GM18508 (cell line): ENCODE data around the gene PHEX.
A peak's percentile ranks its signal among the peaks of the same experiment; 100 is the strongest.

ENCODE experiments used
- ATAC-seq: cut with Tn5 transposase; IDR thresholded peaks from one replicate; pipeline ENCODE4 v1.9.1; 2021; ENCODE audit warnings: moderate number of reproducible peaks; ENCODE audit not compliant: insufficient read depth, unreplicated experiment

The PHEX gene

DNA sequence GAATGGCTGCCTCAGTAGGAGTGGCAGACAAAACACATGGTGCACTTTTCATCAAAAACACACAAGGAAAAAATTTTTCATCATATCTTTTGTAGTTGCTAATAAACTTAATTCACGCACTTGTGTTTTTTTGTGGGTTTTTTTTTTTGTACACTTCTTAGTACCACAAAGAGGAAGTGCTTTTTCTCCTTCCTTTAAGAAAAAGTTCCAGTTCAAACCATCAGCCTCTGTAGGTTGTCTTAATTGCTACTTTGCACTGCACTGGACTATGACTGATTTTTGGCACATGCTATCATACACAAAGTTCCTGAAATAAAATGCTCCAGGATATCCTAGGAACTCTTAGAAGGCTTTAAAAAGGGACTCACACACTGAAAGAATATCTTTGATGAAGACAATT is at the start of gene PHEX:
TSS of gene PHEX (plus strand) at position 242 of the 400 bp plus-strand sequence. CDS start 681 bp downstream, outside the sequence.
- no peak for ATAC-seq

DNA sequence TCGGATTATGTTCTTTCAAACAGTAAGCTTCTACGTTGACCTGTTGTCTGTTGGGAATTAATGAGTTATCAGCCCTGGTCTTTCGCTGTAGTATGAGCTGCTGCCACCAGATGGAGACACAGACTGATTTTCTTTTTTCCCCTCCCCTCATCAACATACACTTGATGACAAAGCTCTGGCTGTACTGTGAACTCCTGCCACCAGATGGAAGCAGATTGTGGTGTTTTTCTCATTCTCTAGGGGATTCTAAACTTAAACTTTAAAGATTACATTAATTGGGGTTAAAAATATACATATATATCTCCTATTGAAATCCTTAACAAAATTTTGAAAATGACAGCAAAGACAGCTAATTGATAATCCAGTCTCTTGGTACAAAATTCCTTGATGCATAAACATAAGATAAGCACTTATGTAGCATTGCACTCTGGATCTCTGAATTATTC is 46.8 kb upstream of the PHEX start:
- ATAC-seq, result peak; percentile 87

DNA sequence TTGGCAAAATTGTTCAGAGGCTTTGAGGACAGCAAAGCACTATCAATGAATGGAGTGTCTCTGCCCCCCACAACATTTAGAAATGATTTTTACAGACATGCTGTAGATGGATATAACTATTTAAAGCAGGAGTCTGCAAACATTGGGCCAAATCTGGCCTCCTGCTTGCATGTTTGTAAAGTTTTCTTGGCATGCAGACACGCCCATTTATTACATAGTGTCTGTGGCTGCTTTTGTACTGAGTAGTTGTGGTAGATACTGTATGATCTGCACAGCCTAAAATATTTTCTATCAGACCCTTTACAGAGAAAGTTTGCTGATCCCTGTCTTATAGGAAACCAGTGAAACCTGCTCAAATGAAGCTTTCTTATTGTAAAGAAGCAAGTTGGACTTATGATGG is 45.5 kb upstream of the PHEX start:
- ATAC-seq, result no peak

DNA sequence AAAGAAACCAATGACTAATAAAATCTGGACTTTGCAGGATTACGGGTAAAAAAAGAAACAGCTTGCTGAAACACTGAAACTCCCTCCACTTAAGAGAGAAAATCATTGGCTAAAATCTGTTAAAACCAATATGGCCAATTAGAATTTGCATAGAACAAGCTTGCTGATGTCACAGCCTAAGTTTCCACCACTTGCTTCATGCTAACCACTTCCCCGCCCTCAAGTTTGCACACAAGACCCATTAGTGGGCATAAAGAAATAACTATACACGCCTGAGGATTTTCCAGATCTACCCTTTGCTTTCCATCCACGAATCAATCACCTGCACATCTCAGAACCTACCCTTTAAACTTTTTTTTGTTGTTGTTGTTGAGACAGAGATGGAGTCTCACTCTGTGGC is 42.7 kb upstream of the PHEX start:
- peak; percentile 27 for ATAC-seq

DNA sequence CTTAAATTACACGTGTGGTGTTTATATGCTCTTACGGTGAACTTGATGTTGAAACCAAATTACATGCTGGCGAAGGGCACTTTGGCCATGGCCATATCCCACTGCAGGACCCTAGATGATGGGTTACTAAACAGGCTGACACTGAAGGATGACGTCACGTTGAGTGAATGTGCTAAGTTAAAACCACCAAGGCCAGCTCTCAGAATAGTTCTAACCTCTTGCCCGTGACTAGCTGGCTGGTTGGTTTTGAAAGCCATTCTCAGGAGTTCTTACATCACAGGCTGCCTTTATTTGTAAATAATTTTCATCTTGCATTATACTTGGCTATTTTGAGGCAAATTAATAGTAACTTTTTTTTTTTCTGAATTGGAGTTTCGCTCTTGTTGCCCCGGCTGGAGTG is 41.3 kb upstream of the PHEX start:
- no peak for ATAC-seq

DNA sequence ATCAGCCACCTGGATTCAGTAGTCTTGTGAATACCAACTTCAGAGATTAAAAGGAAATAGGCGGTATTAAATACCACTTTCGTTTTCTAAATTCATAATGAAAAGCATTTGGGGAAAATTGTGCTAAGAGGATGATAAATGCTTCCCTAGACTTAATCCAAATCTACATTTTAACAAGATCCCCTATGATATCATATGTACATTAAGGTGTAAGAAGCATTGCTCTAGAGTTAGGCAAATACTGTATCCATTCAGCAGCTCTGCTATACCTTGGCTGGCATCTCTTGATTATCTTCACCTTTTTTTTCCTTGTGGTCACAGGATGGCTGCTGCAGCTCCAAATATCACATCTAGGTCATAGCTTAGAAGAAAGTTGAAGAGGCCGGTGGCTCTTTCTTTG is 40.6 kb upstream of the PHEX start:
- ATAC-seq, result no peak

DNA sequence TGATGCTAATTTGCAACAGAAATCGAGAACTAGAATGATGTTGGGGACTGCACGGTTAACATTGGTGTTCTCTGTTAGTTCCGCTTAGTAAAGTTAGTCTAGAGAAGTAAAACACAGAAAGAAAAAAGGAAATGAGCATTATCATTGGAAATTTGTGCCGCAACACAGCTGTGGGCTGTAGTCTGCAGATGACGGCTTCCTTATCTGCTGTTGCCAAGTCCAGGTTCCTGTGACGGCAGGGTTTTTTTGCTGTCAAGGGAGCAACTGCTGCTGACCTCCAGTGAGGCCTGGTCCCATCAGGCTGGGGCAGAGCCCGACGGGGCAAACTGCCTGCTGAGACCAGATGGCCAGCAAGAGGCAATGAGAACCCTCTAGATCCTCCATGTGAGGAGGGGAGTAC is 38.9 kb upstream of the PHEX start:
- peak; percentile 82 for ATAC-seq

DNA sequence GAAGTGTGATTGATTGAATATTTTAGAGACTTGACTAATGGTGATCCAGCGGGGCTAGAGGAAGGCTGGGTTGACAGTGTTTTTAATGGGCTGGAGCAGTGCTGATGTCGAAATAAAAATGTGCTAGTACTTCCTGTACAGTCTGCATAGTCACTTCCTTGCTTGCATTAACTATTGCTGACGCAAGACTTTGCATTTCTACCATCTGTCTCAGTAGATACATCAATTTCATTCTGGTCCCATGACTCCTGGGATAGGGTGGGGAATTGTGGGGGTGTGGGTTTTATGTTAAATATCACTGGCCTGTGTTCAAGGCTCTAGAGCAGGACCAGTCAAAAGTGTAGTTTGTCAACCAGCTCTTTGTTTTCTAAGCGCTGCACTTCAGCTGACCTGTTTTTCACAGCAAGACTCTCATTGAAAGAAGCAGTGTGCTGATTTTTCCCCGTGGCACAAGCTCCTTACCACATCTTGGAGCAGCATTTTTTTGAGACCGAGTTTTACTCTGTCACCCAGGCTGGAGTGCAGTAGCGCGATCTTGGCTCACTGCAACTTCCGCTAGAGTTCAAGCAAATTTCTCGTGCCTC is 35.2 kb upstream of the PHEX start:
- ATAC-seq, result no peak

DNA sequence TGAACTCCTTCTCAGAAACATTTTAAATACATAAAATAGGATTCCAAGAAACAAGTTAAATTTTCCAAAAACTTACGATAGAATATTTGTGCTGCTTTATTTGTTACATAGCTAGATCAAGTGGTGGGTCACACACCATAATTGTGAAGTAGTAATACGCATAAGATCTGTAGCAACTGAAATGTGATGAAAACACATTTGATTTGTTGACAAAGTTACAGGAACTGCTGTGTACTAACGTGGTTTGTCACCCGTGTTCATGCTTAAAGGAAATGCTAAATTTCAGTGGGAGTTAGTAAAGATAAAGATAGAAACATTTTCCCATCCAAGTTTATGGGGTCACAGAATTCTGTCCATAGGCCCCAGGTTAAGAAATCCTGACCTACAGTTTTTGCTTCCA is 34.1 kb upstream of the PHEX start:
- no peak for ATAC-seq

DNA sequence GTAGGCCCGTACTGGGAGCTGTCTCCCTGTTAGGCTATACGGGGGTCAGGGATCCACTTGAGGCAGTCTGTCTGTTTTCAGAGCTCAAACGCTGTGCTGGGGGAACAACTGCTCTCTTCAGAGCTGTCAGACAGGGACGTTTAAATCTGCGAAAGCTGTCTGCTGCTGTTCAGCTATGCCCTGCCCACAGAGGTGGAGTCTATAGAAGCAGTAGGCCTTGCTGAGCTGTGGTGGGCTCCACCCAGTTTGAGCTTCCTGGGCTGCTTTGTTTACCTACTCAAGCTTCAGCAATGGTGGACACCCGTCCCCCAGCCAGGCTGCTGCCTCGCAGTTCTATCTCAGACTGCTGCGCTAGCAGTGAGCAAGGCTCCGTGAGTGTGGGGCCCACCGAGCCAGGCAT is 27.3 kb upstream of the PHEX start:
- ATAC-seq, result no peak

DNA sequence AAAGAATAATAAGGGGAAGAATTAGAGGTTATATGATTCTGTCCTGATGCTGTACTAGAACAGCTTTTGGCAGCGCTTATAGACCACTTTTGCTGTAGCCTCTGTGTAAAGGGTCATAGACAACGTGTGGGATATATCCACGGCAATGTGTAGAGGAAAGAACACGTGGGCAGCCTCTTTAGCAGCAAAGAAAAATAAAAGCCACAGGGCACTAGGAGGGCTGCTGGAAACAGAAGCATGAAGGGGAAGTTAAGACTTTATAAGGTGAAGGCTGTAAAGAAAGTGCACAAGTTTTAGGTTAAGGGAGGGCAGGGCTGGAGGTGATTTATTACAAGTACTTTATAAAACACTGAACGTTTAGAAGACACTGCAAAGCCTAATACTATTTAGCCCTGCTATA is 20.1 kb upstream of the PHEX start:
- no peak for ATAC-seq

DNA sequence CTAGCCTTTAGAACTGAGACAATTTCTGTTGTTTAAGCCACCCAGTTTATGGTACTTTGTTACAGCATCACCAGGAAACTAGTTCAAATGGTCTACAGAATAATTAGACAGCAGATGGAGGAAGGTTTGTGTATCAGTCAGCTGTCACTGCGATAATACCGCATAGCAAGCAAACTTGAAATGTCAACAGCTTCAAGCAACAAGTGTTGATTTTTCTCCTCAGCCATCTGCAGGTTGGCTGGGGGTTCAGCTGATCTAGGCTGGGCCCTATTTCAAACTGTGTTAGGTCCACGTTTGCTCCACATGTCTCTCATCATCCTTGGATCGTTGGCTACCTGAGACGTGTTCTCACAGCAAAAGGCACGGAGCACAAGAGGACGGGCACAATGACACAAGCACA is 19.2 kb upstream of the PHEX start:
- no peak for ATAC-seq

DNA sequence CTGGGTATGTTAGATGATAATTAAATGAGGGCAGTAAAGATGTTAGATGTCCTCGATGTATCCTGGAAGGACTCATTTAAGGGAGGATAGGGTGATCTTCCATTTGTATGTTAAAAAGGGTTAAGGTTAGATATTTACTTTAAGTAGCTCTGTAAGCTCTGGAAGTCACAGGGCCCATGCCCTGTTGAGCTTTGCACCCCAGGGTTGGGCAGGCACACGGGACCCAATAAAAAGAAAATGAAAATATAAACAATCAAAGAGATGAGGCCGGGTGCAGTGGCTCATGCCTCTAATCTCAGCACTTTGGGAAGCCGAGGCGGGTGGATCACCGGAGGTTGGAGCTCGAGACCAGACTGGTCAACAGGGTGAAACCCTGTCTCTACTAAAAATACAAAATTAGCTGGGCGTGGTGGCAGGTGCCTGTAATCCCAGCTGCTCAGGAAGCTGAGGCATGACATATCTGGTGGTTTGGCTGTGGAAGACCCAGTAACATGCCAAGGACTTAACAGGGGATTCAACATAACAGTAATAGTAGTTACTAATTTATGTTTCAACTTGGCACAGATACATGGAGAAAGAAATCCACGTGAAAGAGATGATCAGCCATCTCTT is 16.9 kb upstream of the PHEX start:
- no peak for ATAC-seq

DNA sequence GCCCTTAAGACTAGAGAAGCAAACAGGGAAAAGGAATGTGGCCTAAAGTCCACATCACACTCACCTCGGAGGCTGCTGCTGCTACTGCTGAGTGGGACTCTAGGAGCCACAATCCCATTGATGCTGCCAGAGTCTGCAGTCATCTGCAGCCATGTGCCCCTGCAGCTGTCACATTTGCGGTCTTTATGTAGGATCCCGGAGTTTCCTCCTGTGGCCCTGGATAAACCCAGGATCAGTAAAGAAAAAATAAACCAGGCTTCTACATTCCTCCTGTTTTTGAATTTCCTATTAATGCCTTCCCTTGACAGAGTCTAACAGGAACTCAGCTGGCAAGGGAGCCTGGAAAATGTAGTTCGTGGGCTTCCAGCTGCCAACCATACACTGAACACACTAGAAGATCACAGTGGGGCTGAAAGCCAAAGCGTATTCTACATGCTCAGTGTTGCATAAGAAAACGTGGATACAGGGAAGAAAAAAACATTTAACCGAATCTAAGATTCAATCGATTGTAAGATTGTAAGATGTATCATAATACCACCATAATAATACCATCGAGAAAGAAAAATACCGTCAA is 10.3 kb upstream of the PHEX start:
- no peak for ATAC-seq

DNA sequence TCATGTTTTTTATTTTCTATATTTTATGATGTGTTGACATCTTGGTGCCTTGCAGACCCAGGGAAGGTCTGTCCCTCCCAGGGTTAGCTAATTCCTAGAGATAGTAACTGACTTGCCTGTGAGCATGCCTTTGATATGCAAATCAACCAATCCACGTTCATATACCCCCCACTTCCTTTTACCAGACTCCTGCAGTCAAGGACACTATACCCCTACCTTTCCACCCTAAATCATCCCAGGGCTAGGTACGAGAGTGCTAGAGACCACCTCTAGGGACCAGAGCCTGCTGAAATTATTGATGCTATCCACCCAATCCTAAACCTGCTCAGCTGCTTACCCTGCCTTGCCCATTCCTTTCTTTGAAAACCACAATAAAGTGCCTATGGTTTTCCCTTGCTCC is 7.5 kb upstream of the PHEX start:
- no peak for ATAC-seq

DNA sequence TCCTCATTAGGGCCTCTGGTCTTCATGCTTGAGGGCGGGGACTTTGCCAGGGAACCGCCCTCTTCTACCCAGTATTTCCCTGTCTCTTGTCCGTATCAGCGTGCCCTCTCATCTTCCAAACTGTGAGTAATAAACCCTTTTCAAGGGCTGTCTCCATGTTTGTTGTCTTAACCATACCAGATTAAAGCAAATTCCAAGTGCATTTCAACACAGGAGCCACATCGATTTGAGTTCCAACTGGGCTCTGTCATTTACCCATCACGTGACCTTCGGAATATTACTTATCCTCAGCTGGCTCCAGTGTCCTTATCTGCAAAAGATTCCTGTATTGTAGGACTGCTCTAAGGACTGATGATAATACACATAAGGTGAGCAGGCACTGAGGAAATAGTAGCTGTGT is 6.4 kb upstream of the PHEX start:
- ATAC-seq, result no peak

DNA sequence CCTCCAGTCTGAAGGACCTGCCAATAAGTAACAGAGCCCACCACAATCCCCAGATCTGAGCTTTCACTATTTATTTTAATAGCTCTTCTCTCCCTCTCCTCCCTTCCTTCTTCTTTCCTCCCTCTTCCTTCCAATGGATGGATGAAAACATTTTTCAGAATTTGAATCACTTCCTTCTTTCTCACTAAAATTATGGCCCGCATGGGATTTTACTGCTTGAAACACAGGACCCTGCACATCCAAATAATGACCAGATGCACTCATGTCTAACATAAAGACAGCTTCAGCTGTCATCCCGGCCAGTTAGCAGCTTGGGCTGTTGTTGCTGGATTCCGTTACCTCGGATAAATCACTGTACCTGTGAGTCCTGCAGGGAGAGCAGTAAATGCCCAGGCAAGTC is 5.4 kb upstream of the PHEX start:
- no peak for ATAC-seq

DNA sequence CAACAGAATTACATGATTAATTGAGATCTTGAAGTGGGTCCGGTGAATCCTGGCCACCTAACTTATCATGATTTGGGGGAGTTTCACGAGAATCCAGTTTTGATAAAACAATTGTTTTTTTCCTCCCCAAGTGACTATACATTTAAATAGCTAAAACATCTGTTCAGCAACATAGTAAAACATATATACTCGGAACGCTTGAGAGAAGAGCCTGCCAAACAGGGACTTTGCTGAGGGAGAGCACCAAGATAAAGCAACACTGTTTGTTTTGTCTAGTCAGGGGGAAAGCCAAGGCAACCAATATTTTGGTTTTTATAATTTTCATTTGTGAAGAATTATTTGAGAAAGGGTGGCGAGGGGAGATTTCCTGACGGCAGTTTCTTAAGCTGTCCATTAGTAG is 381 bp downstream of the PHEX start:
- no peak for ATAC-seq

DNA sequence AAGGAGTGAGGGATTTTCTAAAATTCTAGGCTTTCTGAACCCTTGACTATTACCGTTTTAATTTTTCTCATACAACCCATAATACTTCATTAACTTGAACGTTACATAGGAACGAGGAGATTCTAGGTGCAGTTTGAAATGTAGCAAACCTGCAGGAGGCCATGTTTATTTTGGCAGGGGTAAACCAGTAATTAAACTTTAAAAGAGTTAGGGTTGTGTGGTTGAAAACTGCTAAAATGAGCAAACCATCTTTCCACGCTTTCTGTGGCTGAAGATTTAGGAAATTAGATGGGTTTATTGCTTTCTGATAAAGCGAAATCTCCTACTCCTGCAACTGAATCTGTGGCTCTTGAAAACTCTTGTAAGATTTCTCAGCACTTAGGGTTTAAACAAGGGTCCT is 1.7 kb downstream of the PHEX start:
- no peak for ATAC-seq

DNA sequence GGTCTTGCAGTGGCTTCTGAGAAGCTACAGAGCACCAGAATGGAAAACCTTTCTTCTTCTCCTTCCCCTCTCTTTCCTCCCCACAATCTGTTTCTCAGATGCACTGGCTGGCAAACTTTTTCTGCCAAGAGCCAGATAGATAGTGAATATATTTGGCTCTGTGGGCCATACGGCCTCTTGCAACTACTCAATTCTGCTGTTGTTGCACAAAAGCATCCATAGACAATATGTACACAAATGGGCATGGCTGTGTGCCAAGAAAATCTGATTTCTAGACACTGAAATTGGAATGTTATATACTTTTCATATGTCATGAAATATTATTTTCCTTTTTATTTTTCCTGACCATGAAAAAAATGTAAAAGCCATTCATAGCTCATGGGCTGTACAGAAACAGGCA is 3.1 kb downstream of the PHEX start:
- ATAC-seq, result no peak

DNA sequence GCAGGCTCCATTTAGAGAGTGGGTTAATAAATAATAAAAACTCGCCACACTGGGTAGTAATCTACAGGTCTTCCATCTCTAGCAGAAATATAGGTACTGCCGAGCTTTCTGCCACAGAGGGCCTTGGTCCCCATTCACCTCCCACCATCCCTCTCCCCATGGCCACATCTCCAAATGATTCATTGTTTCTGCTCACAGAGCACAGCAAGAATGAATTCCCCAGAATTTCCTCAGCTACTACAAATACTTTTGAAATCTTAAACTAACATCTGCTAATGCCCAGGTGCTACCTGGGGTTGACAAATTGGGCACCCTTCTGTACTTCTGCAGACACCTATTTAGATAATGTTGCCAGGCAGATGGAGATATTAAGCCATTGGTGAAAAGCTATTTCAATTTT is 5.1 kb downstream of the PHEX start:
- no peak for ATAC-seq

DNA sequence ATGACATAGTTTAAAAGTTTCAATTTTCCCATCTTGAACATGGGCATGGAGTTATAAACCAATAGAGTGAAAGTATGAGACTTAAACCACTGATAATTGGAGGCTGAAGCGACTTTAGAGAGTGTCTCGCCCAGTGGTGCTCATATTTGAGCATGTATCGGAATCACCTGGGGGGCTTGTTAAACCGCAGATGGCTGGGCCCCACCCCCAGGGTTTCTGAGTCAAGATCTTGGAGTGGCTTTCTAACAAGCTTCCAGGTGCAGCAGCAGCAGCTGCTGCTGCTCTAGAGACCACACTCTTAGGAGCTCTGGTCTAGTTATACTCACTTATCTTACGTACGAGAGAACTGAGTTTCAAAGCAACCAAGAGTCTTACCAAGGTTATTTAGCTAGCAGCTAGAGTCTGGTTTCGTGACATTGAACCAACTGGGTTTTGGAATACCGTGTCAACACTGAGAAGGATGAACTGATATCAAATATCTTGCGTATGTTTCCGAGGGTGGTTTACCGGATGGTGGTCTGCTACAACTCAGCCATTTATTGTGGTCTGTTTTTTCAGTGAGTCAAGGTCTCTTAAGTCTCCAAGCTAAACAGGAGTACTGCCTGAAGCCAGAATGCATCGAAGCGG is 5.9 kb downstream of the PHEX start:
- ATAC-seq, result no peak
